Inferior parietal cortex (tissue), 1 donor: Measurements from ENCODE around the gene LKAAEAR1.

Experiments
- DNase-seq: peaks from one replicate; pipeline ENCODE4 v3.0.0-alpha.2; 2016; ENCODE audit errors: extremely low spot score

Gene LKAAEAR1

DNA sequence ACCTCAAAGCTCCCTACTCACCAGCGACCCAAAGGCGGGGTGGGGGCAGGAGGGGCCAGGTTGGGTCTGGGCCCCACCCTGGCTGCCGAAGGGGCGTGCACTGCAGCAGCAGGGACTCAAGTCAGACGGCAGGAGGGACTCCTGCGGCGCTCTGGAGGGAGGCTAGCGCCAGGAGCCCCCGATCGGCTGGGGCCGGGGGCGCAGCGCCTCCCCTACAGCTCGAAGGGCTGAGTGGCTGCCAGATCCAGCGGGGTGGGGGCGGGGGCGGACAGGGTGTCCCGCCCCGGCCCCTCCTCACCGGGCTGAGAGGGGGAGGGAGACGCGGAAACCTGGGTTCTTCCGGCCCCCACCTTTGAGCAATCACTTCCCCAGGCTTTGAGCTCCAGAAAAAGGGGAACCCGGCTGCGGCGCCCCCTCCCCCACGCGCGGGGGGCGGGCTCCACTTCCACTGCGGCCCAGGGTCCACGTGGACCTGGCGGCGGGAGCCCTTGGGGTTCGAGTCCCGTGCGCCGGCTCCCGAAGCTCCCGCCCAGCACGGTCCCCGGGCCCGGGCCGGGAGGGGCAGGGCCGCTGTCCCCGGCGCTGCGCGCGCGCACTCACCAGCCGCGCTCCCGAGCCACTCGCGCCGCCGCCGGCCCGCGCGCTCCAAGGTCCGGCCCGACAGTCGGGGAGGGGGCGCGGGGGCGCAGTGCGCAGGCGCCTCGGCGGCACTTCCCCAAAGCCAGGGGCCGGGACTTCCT, 4.8 kb downstream of the LKAAEAR1 start, which contains the start of gene RGS19:
RGS19 (minus strand) TSS at position 246 of the 740 bp plus-strand sequence. CDS start 2,632 bp downstream, outside the sequence.
- no peak for DNase-seq

DNA sequence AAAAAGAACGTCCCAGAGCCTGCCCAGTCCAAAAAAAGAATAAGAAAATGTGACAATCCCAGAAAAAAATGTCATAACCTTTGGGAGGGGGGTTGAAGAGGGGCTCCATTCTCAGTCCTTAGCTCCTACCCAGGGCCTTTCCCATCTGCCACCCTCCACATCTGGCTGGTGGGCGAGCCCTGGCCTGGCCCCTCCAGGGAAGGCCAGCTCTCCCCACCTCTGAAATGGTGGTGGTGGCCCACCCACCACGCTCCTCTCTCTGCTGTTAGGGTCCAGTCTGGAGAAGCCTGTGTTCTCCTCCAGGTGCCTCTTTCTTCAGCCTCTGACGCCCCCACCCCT, 5.3 kb downstream of the LKAAEAR1 start:
- DNase-seq = no peak

- no peak for DNase-seq
Measured at GRCh38 chr20:64077876-64078551, 6.2 kb downstream of the LKAAEAR1 start.

GRCh38 chr20:64077541-64077875, 6.7 kb downstream of the LKAAEAR1 start:
- no peak for DNase-seq

DNA sequence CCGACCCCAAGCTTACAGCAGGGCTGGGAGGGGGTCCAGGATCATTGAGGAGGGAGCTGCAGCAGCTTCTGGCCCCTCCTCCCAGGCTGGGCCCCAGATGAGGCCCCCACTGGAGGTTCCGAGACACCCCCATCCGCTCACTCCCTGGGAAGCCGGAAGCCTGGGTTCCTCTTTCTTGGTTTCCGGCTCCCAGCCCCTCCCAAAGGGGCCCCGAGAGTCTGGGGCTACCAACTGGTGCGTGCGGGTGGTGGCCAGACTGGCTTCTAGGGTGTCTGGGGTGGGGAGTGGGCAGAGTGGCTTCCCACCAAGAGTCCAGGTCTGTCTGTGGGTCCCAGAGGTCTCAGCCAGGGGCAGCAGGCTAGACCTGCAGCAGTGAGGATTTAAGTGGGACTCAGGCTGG, 7.1 kb downstream of the LKAAEAR1 start:
- no peak for DNase-seq

DNA sequence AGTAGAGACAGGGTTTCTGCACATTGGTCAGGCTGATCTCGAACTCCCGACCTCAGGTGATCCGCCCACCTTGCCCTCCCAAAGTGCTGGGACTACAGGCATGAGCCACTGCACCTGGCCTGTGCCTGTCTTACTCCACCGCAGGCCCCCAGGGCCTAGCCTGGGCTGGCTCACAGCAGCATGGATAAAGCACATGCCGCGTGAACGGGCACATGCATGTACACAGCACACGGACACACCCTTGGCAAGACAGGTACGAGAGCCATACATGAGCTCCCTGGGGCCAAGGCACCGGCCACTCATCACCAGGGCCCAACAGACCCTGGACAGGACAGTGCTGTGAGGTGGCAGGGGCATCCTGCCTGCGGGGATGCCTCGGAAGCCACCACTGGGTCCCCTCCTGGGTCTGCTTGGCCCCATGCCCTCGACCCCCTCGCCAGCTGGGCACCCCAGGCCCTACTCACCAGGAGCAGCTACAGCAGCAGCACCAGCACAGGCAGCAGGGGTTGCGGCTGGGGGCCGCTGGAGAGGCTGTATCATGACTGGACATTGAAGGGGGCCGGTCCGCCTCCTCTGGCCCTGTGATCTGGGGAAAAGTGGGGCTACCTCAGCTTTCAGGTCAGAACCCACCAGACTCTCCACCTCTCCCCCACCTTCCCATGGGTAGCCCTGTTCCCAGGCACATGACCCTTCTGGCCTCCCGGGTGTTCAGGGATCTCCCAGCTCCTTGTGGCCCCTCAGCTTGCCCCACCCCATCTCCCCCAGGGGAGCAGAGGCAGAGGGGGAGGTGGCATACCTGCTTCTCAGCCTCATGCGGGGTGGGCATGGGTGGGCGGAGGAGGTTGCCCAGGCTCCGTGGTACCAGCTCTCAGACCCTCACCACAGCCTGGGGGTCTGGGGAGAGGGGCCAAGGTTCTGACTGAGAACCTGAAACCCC, 7.9 kb downstream of the LKAAEAR1 start:
- no peak for DNase-seq

DNA sequence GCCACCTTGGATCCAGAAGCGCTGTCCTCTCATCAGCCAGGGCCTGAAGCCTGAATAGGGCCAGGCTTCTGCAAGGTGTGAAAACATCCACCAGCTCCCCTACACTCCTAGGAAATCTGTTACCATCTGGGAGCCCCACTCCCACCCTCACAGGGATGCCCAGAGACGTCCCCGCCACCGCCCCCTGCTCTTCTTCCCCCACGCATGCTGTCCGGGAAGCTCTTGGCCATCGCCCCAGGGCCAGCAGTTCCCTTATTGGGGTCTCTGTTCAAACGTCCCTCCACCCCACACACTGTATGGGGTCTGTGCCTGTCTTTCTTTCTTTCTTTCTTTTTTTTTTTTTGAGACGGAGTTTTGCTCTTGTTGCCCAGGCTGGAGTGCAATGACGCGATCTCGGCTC, 8.6 kb downstream of the LKAAEAR1 start:
- no peak for DNase-seq

- DNase-seq = no peak
Measured at GRCh38 chr20:64074963-64075362, 9.2 kb downstream of the LKAAEAR1 start.

DNA sequence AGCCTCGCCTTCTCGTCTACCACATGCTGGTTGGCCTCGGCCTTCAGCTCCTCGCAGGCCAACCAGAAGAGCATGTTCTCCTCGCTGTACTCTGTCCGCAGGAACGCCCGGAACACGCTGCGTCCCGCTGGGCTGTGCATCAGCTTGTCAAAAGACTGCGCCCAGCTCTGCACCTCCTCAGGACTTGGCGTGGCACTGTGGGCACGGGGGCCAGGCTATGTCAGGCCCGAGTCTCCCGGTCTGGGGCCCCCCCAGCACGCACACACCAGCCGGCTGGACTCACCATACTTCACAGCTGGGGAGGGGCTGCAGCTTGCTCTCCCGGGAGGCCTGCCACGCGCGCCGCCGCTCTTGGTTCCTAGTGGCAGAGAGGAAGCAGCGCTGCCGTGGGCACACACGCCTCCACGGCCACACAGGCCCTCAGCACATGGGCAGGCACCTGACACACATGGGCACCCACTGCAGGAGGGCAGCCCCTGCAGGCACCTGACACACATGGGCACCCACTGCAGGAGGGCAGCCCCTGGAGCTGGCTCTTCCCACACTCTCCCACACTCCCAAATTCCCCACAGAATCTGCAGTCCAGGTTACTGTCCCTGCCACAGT, 9.9 kb downstream of the LKAAEAR1 start:
- no peak for DNase-seq

DNA sequence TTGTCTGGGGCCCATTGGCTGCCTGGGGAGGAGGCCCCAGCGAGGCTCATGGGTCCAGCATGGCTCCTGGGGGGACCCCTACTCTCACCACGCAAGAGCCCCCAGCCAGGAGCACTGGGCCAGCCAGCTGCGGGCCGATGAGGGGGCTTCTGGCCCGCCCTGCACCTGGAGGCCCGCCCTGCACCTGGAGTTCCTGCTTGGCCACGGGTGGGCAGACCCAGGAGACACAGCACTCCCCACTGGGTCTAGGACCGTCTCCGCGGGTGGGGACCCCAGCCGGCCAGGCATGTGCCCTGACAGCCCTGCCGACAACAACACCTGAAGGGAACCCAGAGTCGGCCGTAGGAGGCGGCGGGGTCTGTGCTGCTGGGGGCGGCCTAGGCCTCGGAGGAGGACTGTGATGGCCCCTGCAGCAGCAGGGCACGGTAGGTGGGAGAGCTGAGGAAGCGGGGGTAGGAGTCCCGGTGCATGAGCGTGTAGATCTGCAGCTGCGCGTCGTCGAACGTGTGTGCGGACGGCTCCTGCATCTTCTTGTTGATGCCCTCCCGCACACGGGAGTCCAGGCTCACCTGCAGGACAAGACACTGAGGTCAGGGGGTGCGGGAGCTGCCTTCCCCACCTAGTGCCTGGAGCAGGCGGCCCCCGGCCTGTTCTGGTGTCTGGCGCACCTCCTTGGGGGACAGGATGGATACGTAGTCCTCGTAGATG, 10.6 kb downstream of the LKAAEAR1 start:
- DNase-seq = no peak

GRCh38 chr20:64072498-64073063, 11.6 kb downstream of the LKAAEAR1 start:
- no peak for DNase-seq

DNA sequence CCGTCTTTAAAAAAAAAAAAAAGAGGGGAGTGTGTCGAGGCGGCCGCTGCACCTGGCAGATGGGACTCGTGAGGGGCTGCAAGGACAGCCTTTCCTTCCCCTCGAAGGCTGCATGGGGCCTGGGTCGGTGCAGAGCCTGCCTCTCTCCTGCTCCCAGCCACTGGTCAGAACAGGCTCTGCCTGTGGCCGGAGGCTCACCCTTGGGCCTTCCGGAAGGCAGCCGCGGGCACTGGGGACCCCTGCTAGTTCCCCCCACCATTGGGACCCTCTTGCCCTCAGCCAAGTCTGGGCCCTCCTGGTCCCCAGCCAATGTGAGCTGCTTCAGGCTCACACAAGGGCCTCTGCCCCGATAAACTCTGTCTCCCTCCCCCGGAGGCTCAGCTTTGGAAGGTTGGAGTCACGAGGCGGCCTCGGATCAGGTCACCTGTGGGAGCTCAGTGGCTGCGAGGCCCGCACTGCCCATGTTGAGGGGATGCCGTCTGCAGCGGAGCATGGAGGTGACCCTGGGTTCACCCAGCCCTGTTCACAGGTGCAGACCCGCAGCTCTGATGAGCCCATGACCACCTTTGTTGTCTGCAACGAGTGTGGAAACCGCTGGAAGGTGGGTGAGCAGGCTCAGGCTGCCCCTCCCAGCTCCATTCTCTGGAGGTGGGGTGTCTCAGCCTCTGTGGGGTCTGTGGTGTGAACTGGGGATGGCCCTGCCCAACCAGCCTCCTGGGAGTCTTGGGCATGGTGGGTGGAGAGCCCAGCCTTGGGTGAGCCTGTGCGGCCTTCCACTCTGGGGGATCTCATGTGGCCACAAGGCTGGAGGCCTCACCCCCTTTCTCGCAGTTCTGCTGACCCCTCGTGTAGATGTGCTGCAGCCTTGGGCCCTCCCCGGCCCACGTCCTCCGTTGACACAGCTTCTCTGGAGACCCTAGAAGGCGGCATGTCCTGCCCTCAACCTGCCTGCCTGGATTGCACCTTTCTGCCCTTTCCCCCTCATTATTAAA, 12.6 kb downstream of the LKAAEAR1 start:
- DNase-seq = no peak

GRCh38 chr20:64070244-64070993, 13.8 kb downstream of the LKAAEAR1 start:
- no peak for DNase-seq

DNA sequence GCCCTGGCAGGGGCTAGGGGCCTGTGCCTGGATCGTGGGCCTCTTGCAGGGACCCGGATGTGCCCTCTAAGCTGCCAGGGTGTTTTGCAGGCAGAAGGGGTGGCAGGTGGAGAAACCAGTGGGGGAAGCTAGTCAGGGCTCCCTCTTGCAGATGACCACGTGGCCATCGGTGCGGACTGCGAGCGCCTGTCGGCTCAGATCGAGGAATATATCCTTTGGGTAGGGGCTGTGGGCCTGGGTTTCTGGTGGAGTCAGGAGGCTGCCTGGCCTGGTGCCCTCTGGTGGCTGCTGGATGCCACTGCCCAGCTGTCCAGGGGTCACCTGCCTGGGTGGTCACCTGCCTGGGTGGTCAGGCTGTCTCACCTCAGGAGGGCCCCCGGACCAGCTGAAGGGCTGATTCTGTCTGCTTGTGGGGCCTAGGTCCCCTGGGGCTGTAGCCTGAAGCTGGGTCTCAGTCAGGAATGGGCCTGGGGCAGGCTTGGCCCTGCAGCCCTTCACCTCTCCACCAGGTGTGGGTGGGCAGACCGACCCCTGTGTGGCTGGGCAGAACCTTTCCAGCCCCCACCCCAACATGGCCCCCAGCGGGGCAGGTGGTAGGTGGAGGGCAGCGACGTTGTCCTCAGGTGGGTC, 14.5 kb downstream of the LKAAEAR1 start:
- DNase-seq = no peak

- DNase-seq = no peak
Measured at GRCh38 chr20:64069209-64069613, 15.0 kb downstream of the LKAAEAR1 start.

GRCh38 chr20:64068386-64069208, 15.6 kb downstream of the LKAAEAR1 start:
- no peak for DNase-seq

- no peak for DNase-seq
Measured at GRCh38 chr20:64067733-64068307, 16.4 kb downstream of the LKAAEAR1 start.
